DMS 273 treated with DMSO at 0.1 percent for 48 hours (cell line): Measurements from ENCODE around the gene HOXD13.

Experiments used
- DNase-seq: peaks from one replicate; lab custom pipeline; 2025; lab: John Stamatoyannopoulos, UW

Gene HOXD13

DNA sequence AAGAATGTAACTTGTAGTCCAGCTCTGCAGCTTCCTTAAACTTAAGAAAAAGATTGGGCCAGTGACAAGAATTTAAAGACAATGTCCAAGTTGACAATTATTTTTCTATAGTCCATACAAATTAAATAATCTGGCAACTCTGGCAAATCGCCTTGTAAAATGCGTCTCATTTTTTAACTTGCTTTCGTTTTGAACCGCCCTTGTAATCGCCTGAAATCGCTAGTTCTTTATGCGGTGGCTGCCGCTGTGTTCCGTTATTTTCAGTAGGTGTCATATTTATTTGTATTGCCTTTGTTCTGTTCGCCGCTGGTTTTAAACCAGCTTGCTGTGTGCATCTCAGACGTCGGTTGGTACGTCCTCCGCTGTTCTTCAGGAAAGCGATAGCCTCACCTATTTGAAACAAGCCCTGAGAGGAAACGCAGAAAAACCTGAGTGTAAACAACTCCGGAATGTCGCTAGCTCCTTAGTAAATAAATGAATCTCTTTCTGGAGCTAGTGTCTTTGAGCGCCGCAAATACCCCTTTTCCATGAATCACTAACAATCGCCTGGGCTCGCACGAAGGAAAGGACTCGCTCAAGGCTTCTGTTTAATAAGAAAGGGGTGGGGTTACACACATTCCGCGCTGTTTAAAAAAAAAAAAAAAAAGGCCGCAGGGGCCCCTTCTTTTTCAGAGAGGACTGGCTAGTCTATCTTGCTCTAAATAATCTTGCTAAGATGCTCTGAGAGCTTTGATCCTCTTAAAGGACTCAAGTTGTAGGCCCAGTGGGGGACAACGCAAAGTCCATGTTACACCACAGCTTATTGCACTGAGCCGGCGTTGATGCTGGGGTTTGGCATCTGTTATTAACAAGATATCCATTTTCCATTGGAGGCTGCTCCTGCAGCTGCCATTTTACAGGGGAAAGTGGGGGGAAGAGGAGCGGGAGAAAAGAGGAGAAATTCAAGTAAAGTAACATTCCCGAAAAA, 40.0 kb downstream of the HOXD13 start:
- DNase-seq: no peak

- no peak for DNase-seq
Observed at GRCh38 chr2:176133389-176133788, 40.9 kb downstream of the HOXD13 start.

DNA sequence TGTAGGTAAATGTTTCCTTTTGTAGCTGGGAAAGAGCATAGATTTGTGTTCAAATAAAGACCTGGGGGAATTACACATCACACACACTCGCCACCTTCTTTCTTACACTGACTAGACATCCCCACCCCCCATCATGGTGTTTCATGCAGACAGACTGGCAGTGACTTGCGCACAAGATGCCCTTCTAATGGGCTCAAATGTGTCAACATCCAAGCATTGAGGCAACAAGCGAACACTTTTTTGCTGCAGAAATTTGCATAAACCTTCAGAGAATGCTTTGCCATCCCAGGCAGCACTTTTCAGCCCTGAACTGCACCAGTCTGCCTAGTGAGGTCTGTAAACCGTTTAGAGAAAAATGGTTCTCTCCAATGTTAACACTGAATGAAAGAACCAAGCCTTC, 41.5 kb downstream of the HOXD13 start:
- no peak for DNase-seq

GRCh38 chr2:176135035-176135440, 42.5 kb downstream of the HOXD13 start:
- no peak for DNase-seq

- no peak for DNase-seq
Observed at GRCh38 chr2:176136374-176137251, 44.1 kb downstream of the HOXD13 start.

- DNase-seq: no peak
Observed at GRCh38 chr2:176137252-176137580, 44.7 kb downstream of the HOXD13 start.

DNA sequence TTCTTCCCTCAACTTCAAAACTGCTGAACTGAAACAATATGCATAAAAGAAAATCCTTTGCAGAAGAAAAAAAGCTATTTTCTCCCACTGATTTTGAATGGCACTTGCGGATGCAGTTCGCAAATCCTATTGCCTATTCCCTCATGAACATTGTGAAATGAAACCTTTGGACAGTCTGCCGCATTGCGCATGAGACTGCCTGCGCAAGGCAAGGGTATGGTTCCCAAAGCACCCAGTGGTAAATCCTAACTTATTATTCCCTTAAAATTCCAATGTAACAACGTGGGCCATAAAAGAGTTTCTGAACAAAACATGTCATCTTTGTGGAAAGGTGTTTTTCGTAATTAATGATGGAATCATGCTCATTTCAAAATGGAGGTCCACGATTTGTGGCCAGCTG, 45.4 kb downstream of the HOXD13 start:
- DNase-seq: no peak

DNA sequence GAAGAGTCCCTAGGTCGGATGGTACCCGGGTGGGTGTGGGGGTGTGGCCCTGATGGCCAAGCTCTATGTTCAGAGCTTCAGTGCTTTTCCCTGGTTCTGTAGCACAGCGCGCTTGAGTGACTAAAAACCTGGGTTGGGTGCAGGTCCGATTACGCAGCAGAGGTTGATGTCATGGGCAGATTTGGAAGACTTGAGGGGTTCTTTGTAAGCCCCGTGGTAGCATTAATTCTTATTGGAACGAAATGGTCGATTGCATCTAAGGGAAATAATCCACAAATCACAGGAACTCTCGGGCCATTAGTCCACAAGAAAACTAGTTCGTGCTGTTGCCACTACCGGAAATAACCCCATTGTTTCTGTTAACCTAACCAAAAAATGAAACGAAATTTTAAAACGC, 46.0 kb downstream of the HOXD13 start:
- DNase-seq: no peak

DNA sequence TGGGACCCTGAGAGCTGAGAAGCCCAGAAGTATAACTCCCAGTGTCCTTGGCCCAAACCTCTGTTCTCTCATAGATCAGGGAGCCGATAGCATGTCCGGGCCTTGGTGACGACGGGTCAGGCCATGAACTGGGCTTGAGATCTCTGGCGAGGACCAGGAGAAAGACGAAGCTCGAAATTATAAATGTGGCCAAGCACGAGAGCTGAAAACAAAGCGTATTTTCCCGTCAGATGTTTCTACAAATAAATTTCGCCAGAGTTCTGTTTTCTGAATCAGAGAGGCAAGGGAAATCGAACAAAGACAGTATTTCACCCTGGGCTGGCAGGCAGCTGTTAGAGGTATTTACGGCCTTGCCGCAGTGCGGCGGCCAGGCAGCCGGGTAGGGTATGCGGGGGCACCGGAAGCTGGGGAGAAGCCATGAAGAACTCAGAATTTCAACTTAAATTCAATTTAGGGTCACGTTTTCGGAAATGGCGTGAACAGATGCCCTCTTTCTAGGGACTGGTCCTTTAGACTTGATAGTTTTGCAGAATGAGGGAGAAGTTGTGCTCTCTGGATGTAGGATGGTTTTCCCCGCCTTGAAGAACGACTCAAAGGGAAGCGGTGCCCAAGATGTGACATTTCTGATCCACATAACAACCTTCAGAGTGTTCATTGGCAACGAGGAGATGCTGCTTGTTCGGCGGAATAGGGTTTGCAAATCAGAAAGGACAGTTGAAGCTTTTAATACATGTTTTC, 46.6 kb downstream of the HOXD13 start:
- no peak for DNase-seq

DNA sequence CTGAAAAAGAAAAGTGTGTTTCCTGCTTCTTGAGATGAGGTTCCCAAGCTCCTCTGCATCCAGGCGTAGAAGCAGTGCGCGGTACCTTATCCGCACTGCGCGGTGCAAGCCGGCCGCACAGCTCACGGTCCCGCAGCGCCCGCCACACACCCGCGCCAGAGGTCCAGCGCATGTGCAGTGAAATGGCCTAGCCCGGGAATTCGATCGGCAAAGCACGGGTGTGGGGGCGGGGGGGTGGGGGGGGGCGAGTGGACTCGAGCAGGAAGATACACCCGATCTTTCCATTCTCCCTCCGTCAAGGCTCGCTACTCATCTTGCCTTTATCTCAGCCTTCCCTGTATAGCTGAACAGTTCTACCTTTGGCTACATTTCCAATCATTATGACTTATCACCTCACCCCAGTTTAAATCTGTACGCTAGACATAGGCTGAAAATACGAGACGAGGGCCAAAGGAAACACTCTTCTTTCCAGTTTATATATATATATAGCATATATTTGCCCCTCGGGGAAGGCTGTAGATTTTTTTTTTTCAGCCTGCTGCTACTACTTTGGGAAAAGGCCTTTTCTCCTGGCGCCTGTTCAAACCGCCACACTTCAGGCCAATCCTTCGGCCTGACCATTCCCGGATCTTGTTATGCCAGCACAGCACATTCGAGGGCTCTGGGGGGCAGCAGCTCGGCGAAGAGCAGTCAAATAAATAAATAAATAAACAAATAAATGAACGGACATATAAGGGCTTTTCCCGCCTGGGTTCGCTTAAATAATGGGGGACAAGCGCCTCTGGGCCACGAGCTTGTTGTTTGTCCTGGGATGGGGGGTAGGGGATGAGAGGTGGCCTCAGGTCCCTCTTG, 47.4 kb downstream of the HOXD13 start:
- DNase-seq: no peak

GRCh38 chr2:176140513-176141317, 48.2 kb downstream of the HOXD13 start:
- DNase-seq: peak; percentile 70

DNA sequence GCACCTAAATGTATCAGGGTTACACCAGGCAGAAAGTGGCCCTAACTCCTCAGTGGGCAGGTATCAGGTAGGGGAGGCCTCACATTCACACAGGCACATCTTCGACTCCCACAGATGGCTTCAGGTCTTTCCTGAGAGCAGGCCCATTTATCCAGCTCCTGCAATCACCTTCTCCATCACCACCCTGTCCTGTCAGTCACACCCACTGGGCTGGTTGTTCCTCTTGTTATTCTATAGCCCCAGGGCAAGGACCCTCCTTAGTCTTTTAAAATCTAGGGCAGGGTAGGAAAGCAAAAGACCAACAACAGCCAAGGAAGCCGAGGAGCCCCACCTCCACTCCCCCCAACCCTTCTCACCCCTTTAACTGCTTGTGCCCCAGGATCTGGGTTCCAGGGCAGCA, 49.8 kb downstream of the HOXD13 start:
- no peak for DNase-seq
